ENCODE data around the gene WNT7A.

WNT7A gene

DNA sequence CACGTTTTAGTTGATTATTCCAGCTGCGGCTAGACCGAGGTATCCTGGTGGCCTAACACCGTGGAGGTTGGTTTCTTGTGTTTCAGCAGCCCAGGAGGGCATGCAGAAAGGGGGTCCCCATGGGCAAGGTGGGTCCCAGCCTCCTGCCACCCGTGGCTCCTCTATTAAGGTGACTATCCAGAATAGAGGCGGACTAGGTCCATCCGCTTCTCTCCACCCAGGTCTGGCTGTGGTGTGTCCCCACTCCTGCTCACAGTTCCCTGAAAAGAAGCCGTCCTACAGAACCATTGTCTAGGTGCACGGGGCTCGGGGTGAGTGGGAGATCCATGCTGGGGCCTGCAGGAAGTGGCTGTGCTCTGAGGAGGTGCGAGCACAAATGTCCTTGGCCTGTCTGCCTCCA is 81.5 kb downstream of the WNT7A start:
- H3K4me3 ChIP-seq (ENCODE audit: low read depth, low read length), result no peak overlapping the region
- no peak for TF ChIP-seq CTCF (IDR thresholded peaks at IDR 0.05; ENCODE audit: control insufficient read depth, extremely low read depth, insufficient read depth)
- DNase-seq (ENCODE audit: low read depth), result no peak

GRCh38 chr3:13796701-13797460 is 83.0 kb downstream of the WNT7A start:
- TF ChIP-seq CTCF (IDR thresholded peaks at IDR 0.05; ENCODE audit: control insufficient read depth, extremely low read depth, insufficient read depth), result no peak
- DNase-seq (ENCODE audit: low read depth), result no peak
- H3K4me3 ChIP-seq (ENCODE audit: low read depth, low read length), result no peak overlapping the region

DNA sequence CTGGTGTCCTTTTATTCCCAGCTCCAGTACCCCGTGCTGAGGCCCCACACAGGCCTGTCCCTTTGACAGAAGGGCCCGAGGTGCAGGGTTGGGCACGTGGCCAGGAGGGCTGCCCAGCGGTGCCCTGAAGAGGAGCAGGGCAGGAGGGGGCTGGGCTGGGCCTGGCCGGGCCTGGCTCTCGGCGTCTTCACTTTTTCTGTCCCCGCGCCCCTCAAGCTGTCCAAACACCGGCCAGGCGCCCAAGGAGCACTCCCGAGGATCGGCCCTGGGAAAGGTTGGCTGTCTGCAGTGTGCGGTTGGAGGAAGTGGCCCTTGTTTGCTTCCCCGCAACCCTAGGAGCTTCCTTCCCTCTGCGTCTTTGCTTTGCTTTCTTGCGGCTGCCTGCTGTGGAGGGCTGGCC is 84.1 kb downstream of the WNT7A start:
- no peak overlapping the region for H3K4me3 ChIP-seq (ENCODE audit: low read depth, low read length)
- DNase-seq (ENCODE audit: low read depth), result no peak
- no peak for TF ChIP-seq CTCF (IDR thresholded peaks at IDR 0.05; ENCODE audit: control insufficient read depth, extremely low read depth, insufficient read depth)

DNA sequence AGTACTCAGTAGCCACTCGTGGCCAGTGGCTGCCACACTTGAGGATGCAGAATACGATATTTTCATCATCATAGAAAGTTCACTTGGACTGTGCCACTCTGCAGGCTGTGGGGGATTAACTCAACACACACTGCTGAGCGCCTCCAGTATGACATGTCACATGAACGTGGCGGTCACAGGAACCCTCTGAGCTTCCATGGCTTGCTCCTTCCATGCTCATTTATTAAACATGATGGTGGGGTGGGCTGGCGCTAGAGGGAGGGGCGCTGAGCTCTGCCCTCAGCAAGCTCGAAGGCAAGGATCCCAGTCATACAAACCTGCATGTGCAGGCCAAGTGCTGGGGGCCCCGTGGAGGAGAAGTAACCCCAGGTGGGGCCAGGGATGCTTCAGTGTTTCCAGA is 85.5 kb downstream of the WNT7A start:
- TF ChIP-seq CTCF (IDR thresholded peaks at IDR 0.05; ENCODE audit: control insufficient read depth, extremely low read depth, insufficient read depth), result no peak
- DNase-seq (ENCODE audit: low read depth), result no peak
- no peak overlapping the region for H3K4me3 ChIP-seq (ENCODE audit: low read depth, low read length)

DNA sequence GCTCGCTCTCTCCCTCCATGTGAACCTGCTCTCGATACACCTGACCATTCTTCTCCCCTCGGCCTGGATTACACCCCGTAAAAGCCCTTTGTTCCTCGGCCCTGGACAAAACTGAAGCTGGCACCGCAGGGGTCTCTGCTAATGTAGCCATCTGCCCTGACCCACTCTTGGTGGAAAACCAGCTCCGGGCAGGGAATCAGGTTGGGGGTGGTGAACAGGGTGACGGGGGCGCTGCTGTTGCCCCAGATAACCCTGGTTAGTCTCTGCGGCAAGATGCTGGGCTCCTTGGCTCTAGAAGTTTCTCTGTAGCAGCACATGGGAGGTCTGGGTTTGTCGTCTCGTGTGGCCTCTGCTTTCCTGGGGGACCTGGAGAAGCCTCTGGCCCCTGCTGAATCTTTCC is 86.4 kb downstream of the WNT7A start:
- H3K4me3 ChIP-seq (ENCODE audit: low read depth, low read length), result no peak overlapping the region
- no peak for DNase-seq (ENCODE audit: low read depth)
- no peak for TF ChIP-seq CTCF (IDR thresholded peaks at IDR 0.05; ENCODE audit: control insufficient read depth, extremely low read depth, insufficient read depth)

- DNase-seq (ENCODE audit: low read depth), result no peak
- H3K4me3 ChIP-seq (ENCODE audit: low read depth, low read length), result no peak overlapping the region
- TF ChIP-seq CTCF (IDR thresholded peaks at IDR 0.05; ENCODE audit: control insufficient read depth, extremely low read depth, insufficient read depth), result no peak
These were observed 87.1 kb downstream of the WNT7A start for GRCh38 chr3:13792512-13793371.
